SKM-1 treated with dmso at 0.1 percent for 144 hours (cell line): ENCODE results near the gene GTF3C5.
"Not testable (repeated sequence)": the region's sequence is repeated elsewhere in the genome, so short reads cannot be mapped to it uniquely, and the experiment has no call there.

Experiments
- DNase-seq: peaks from one replicate; lab custom pipeline; 2025; ENCODE audit not compliant: unreplicated experiment; lab: John Stamatoyannopoulos, UW

Gene GTF3C5

GRCh38 chr9:133054194-133054890 lies 23.5 kb downstream of the GTF3C5 start:
- DNase-seq, result no peak

GRCh38 chr9:133054966-133055365 lies 24.2 kb downstream of the GTF3C5 start:
- no peak for DNase-seq

- DNase-seq, result no peak
Measured at GRCh38 chr9:133055788-133056420, 25.1 kb downstream of the GTF3C5 start.

GRCh38 chr9:133056533-133056932 lies 25.7 kb downstream of the GTF3C5 start:
- DNase-seq, result no peak

- no peak for DNase-seq
Measured at GRCh38 chr9:133057006-133057405, 26.2 kb downstream of the GTF3C5 start.

- no peak for DNase-seq
Measured at GRCh38 chr9:133057553-133057952, 26.8 kb downstream of the GTF3C5 start.

GRCh38 chr9:133058071-133058470 lies 27.3 kb downstream of the GTF3C5 start:
- no peak for DNase-seq

GRCh38 chr9:133058550-133059320 lies 27.9 kb downstream of the GTF3C5 start:
- no peak for DNase-seq

- no peak for DNase-seq
Measured at GRCh38 chr9:133059623-133060022, 28.8 kb downstream of the GTF3C5 start.

GRCh38 chr9:133060417-133060841 lies 29.6 kb downstream of the GTF3C5 start:
- DNase-seq, result no peak

GRCh38 chr9:133061019-133061763 lies 30.4 kb downstream of the GTF3C5 start:
- not testable (repeated sequence) for DNase-seq

GRCh38 chr9:133061764-133062145 lies 31.0 kb downstream of the GTF3C5 start, which contains the start of gene CEL:
Gene CEL, plus strand, starts transcription at chr9:133061981. Its CDS starts 22 bp downstream, at chr9:133062003.
- not testable (repeated sequence) for DNase-seq

- not testable (repeated sequence) for DNase-seq
Measured at GRCh38 chr9:133062569-133062968, 31.8 kb downstream of the GTF3C5 start.

GRCh38 chr9:133063159-133063499 lies 32.3 kb downstream of the GTF3C5 start:
- no peak for DNase-seq

GRCh38 chr9:133063500-133064231 lies 32.9 kb downstream of the GTF3C5 start:
- DNase-seq, result no peak

- no peak for DNase-seq
Measured at GRCh38 chr9:133064241-133065069, 33.7 kb downstream of the GTF3C5 start.

GRCh38 chr9:133065070-133065388 lies 34.2 kb downstream of the GTF3C5 start:
- DNase-seq, result no peak

GRCh38 chr9:133066181-133066983 lies 35.6 kb downstream of the GTF3C5 start:
- no peak for DNase-seq

- DNase-seq, result no peak
Measured at GRCh38 chr9:133067006-133067405, 36.2 kb downstream of the GTF3C5 start.
